Psoas muscle (tissue), 8 donors: ENCODE data around the gene LGI1. TPM values are rescaled to one million over a fixed set of nuclear protein-coding genes. Genes with fewer than 3 reads are reported as not detected.
A peak's percentile ranks its signal among the peaks of the same experiment; 100 is the strongest.

Experiments
- ATAC-seq, 4 donors: fragments of 200-7000 bp; cut with Tn5 transposase; one replicate each; pipeline ENCODE4 v1.9.1; 2020; ENCODE audit warnings: moderate library complexity in 3 of 4, mild to moderate bottlenecking in 2 of 4
- DNase-seq, 2 donors: peaks; one replicate each; pipeline ENCODE4 v3.0.0-alpha.2; 2020
- H3K27ac ChIP-seq: fragments of 200-600 bp; one replicate; pipeline ENCODE4 v1.8.0; 2022
- H3K27me3 ChIP-seq, 3 donors: fragments of 200-600 bp in 1 of 3; one replicate each; pipeline versions ENCODE4 v1.6.1 to v1.8.0; 2013 to 2022; ENCODE audit warnings: low read length in 2 of 3, mild to moderate bottlenecking in 2 of 3, moderate library complexity in 1 of 3; ENCODE audit not compliant: insufficient read depth in 3 of 3
- H3K36me3 ChIP-seq, 2 donors: fragments of 200-600 bp in 1 of 2; one replicate each; pipeline versions ENCODE4 v1.6.1 to v1.8.0; 2013 to 2022; ENCODE audit warnings: low read depth in 1 of 2, mild to moderate bottlenecking in 1 of 2, moderate library complexity in 1 of 2; ENCODE audit not compliant: insufficient read depth in 1 of 2
- H3K4me1 ChIP-seq: fragments of 200-600 bp; one replicate; pipeline ENCODE4 v1.8.0; 2022
- H3K4me3 ChIP-seq: fragments of 200-600 bp; one replicate; pipeline ENCODE4 v1.8.0; 2022; ENCODE audit warnings: mild to moderate bottlenecking
- H3K9me3 ChIP-seq: fragments of 200-600 bp; one replicate; pipeline ENCODE4 v1.8.0; 2022
- CTCF ChIP-seq: fragments of 200-600 bp; IDR thresholded peaks from one replicate; pipeline ENCODE4 v1.8.0; 2022; ENCODE audit warnings: antibody characterized with exemption
- WGBS, 3 donors: extraction: QIAGEN DNeasy Blood & Tissue Kit; methylation state at CpG; one replicate each; pipeline versions ENCODE4 v1.1.6 to v1.1.7; 2013; 5-methylcytosine and 5-hydroxymethylcytosine counted together
- intact Hi-C, 2 donors: fragments of 100-400 bp; cut with DNase I; formaldehyde crosslinking; loops; one replicate each; pipeline versions ENCODE4 v1.11.0 to v1.14.2; 2022
- polyA plus RNA-seq, 3 donors: library from polyadenylated mRNA; stranded (reverse); fragments of 200-250 nt; gene quantifications; one replicate each; pipeline ENCODE4 v1.2.3, GENCODE V29; 2013
- total RNA-seq, 4 donors: library from RNA; stranded (reverse); fragmentation: NEBNext Ultra II Directional in 2 of 4; extraction: Animal tissue kit (Norgen Biotek cat#: 25700) in 2 of 4; gene quantifications; one replicate each; pipeline versions ENCODE4 v1.2.1 to v1.2.4, GENCODE V29; 2021 to 2023
- donor health status: healthy with polysubstance abuse.
- donor health status: DM: no; HTN: no; CAD: no; lungs with moderate emphysema.
- donor health status: Bipolar disorder and iron deficiency.
- donor health status: healthy.
- donor health status: DM: yes; HTN: yes; CAD: no.
- donor health status: DM: no; HTN: no; CAD: no.
- donor health status: DM: no; HTN: no; CAD: no.
- donor health status: DM: yes; HTN: yes; CAD: no.

LGI1 gene
- total and polyA plus RNA-seq, 7 donors = 0.20 to 7.3 (median 1.4) TPM

- intact Hi-C loops = no loop called here
- ATAC-seq (no peak), DNase-seq (no peak)
- Histone ChIP-seq H3K9me3 (no peaks in the 10 kb centered on the region), H3K27me3 (no peaks in the 10 kb centered on the region), H3K36me3 (no peaks in the 10 kb centered on the region), H3K27ac (peak overlapping the region; percentile 58), H3K4me1 (peaks cover 5% of the 10 kb centered on the region), H3K4me3 (peak overlapping the region; percentile 54)
- WGBS, 3 donors = 49 to 56% (median 53%) methylated on average over 4 of the region's 4 CpGs
- no peak for TF ChIP-seq CTCF
Observed at GRCh38 chr10:93758891-93759410, 1.2 kb downstream of the LGI1 start.

GRCh38 chr10:93760490-93760889, 2.8 kb downstream of the LGI1 start:
- WGBS, 3 donors = 21 to 29% (median 26%) methylated on average over 7 of the region's 7 CpGs
- DNase-seq (no peak), ATAC-seq (peak in 3 of 4 donors; percentile 59 to 79 (median 78))
- intact Hi-C loops = no loop called here
- peak overlapping the region; percentile 60 for H3K27ac ChIP-seq
- H3K27me3 ChIP-seq = no peaks in the 10 kb centered on the region
- H3K9me3 ChIP-seq = no peaks in the 10 kb centered on the region
- no peaks in the 10 kb centered on the region for H3K36me3 ChIP-seq
- TF ChIP-seq CTCF = no peak
- H3K4me1 ChIP-seq = peaks cover 5% of the 10 kb centered on the region
- H3K4me3 ChIP-seq = peak overlapping the region; percentile 54

- H3K4me3 ChIP-seq = no peak overlapping the region
- DNase-seq (no peak), ATAC-seq (no peak)
- intact Hi-C loops = no loop called here
- TF ChIP-seq CTCF = no peak
- H3K4me1 ChIP-seq = peaks cover 5% of the 10 kb centered on the region
- no peaks in the 10 kb centered on the region for H3K36me3 ChIP-seq
- no peaks in the 10 kb centered on the region for H3K27me3 ChIP-seq
- no peak overlapping the region for H3K27ac ChIP-seq
- no peaks in the 10 kb centered on the region for H3K9me3 ChIP-seq
- WGBS, 3 donors = 57 to 66% (median 64%) methylated on average over 5 of the region's 5 CpGs
Observed at GRCh38 chr10:93762979-93763391, 5.2 kb downstream of the LGI1 start.

- TF ChIP-seq CTCF = no peak
- WGBS, 3 donors = 88 to 96% (median 88%) methylated on average over 2 of the region's 2 CpGs
Observed at GRCh38 chr10:93766918-93767317, 9.2 kb downstream of the LGI1 start.

More at GRCh38 chr10:93766918-93767317, 9.2 kb downstream of the LGI1 start:
- DNase-seq = no peak
- Histone ChIP-seq H3K4me3 (no peak overlapping the region), H3K27ac (no peak overlapping the region), H3K9me3 (no peaks in the 10 kb centered on the region), H3K36me3 (no peaks in the 10 kb centered on the region), H3K4me1 (no peaks in the 10 kb centered on the region), H3K27me3 (no peaks in the 10 kb centered on the region)
- intact Hi-C loops = no loop called here
- ATAC-seq = no peak
